ENCODE data around the gene TLR9.
"Not testable (repeated sequence)": the region's sequence is repeated elsewhere in the genome, so short reads cannot be mapped to it uniquely, and the experiment has no call there.

Gene TLR9, protein sequence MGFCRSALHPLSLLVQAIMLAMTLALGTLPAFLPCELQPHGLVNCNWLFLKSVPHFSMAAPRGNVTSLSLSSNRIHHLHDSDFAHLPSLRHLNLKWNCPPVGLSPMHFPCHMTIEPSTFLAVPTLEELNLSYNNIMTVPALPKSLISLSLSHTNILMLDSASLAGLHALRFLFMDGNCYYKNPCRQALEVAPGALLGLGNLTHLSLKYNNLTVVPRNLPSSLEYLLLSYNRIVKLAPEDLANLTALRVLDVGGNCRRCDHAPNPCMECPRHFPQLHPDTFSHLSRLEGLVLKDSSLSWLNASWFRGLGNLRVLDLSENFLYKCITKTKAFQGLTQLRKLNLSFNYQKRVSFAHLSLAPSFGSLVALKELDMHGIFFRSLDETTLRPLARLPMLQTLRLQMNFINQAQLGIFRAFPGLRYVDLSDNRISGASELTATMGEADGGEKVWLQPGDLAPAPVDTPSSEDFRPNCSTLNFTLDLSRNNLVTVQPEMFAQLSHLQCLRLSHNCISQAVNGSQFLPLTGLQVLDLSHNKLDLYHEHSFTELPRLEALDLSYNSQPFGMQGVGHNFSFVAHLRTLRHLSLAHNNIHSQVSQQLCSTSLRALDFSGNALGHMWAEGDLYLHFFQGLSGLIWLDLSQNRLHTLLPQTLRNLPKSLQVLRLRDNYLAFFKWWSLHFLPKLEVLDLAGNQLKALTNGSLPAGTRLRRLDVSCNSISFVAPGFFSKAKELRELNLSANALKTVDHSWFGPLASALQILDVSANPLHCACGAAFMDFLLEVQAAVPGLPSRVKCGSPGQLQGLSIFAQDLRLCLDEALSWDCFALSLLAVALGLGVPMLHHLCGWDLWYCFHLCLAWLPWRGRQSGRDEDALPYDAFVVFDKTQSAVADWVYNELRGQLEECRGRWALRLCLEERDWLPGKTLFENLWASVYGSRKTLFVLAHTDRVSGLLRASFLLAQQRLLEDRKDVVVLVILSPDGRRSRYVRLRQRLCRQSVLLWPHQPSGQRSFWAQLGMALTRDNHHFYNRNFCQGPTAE

DNA sequence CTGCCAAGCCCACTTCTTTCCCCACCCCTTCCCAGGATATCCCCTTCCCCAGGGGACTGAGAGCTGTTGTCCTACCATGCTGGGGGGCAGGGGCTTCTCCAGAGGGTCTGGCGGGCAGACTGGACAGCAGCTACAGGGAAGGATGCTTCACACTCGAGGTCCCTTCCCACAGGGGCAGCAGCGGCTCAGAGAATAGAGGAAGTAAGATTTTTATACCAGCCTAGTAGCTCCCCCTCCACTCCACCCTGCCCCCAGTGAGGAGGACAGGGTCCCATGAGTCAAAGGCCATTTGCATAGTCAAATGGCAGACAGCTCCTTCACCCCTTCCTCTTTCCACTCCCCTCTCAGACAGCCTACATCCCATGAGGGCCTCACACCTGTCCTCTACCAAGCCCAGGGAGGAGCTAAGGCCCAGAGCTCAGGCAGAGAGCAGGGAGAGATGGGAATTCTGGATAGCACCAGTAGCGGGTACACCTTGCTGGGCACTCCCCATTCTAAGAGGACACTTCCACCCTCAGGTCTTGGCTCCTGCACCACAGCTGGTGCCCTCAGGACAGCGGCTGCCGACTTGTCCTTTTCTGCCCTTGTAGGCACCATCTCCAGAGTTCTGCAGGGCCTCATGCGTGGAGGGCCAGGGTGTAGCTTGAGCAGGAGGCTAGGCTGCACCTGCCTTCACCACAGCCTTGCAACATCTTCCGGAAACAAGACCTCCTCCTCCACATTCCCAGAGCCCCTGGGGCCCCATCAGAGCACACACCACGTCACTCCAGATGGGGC is at the start of gene TLR9:
Gene TLR9, minus strand, starts transcription at position 194 of the 777 bp plus-strand sequence. Its CDS starts 116 bp downstream, at position 78.
- no peak for DNase-seq

DNA sequence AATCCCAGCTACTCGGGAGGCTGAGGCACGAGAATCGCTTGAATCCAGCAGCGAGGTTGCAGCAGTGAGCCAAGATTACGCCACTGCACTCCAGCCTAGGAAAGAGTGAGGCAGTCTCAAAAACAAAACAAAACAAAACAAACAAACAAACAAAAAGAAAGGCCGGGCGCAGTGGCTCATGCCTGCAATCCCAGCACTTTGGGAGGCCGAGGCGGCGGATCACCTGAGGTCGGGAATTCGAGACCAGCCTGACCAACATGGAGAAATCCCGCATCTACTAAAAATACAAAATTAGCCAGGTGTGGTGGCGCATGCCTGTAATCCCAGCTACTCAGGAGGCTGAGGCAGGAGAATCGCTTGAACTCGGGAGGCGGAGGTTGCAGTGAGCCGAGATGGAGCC is 49.3 kb upstream of the TLR9 start:
- not testable (repeated sequence) for DNase-seq

DNA sequence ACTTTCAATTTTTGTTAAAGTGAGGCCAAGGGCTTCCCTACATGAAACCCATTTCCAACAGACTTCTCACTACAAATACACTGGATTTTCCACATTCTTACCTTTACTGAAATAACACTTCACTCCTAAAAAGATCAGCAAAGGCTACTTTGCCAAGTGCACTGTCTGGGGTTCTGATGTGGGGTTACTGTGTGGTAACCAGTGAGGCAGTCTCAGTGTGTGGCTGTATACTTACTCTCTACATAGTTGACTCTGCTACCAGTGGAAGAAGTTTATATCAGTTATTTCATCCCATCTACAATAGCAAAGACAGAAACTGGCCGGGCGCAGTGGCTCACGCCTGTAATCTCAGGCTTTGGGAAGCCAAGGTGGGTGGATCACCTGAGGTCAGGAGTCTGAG is 47.4 kb upstream of the TLR9 start:
- no peak for DNase-seq

DNA sequence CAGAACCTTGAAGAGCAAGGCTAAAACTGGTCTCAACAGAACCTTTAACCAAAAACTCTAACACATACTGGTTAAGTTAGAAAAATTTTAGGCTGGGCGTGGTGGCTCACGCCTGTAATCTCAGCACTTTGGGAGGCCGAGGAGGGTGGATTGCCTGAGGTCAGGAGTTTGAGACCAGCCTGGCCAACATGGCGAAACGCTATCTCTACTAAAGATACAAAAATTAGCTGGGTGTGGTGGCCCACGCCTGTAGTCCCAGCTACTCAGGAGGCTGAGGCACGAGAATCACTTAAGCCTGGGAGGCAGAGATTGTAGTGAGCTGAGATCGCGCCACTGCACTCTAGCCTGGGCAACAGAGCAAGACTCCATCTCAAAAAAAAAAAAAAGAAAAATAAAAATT is 46.7 kb upstream of the TLR9 start:
- not testable (repeated sequence) for DNase-seq

DNA sequence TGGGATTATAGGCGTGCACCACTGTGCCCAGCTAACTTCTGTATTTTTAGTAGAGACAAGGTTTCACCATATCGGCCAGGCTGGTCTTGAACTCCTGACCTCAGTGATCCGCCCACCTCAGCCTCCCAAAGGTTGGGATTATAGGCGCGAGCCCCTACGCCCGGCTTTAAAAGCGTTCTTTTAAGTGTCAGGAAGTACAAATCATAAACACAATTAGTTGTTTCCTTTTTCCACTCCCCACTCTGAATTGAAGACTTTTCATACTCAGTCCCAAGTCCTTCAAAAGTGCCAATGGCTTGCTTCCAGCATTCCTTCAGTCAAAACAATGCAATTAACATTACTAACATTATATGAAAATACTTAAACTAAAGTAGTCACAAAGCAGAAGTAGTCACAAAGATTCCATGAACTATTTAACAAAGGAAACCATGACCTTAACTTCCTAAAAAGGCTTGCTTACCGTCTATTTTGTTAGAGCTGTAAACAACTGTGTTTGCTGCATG is 44.9 kb upstream of the TLR9 start:
- DNase-seq: no peak

DNA sequence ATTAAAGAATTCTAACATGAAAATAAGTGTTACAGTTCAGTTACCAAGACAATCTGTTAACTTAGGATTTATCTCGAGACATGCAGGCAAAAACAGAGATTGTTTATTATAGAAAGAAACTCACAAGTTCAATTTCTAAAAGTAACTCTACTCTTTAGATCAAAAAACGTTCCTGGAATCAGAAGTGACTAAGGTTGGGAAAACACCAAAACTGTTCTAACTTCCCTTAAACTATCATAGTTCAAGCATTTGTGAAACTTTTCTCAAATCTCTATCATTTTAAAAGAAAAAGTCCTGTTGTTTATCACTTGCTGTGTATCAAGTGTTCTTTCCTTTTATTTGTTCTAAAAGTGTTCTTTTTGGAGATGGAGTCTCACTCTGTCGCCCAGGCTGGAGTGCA is 44.3 kb upstream of the TLR9 start:
- DNase-seq: no peak

DNA sequence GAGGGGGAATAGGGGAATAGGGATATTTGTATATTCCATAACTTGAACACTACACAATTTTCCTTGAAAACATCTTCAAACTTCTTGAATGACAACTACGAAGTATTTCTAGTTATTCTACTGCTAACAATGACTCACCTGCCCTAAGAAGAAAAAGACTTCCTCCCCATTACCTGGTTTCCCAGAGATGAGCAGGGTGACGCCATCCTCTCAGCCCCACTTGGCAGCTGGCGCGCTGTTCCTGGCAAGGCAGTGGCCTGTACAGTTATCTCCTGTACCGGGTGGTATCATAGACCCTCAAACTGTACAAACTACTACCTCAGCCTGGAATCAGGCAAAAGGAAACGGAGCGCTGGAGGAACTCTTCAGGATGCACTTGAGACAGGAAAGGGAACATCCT is 42.6 kb upstream of the TLR9 start:
- no peak for DNase-seq

DNA sequence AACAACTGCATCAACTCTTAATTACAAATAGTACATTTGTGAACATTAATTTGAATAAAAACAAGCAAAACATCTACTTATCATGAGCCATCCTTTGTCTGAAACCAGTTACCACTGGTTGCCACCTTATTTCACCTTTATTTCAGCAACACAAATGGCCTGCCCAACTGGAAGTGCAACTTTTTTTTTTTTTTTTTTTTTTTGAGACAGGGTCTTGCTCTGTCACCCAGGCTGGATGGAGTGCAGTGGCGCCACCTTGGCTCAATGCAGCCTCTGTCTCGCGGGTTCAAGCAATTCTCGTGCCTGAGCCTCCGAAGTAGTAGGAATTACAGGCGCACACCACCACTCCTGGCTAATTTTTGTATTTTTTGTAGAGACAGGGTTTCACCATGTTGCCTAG is 39.9 kb upstream of the TLR9 start:
- peak; percentile 13 for DNase-seq

DNA sequence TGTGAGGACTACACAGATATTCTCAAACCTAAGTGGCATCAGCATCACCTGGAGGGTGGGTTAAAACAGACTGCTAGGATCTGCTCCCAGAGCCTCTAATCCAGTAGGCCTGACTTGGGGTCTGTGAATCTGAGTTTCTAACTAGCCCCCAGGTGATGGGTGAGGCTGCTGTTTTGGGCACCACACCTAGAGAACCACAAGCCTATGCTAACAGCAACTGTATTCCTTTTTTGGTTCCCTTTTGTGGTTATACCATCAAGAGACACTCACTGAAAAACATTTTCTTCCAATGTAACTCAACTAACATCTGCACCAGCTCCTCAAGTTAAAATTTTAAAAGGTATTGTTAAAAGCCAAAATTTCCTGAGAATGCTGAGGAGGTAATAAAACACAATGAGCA is 37.0 kb upstream of the TLR9 start:
- DNase-seq: no peak

DNA sequence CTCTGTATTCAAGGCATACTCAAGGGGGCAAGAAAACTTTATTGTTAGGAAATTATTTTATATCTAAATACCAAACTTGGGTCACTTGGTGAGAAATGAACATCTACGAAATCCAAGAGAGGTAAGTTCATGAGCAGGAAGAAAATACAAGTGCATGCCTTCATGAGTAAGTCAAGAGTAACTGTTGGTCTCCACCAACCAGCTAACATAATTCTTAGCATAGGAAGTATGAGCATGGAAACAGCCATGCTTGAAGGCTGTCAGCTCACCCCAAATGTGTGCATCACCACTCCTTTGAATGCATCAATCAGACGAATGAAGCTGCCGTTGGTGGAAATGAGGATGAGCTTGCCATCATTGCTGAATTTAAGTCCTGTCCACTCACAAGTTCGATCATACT is 34.0 kb upstream of the TLR9 start:
- DNase-seq: no peak

DNA sequence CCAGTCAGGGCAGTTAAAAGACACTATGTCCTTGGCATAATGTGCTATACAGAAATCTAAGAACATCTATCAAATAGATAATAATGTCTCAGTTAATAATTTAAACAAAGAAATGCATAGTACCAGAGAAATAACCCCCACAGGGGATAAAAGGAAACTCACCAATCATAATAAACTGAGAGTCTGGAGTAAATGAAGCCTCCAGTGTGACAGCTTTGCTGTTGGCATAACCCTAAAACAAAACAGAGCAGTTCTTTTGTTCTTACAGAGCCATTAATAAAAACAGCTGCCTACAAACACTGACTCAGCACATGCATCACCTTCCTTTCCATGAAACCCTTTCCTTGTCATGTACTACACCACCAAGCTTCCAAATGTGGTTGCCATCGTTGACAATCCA is 33.6 kb upstream of the TLR9 start:
- no peak for DNase-seq

DNA sequence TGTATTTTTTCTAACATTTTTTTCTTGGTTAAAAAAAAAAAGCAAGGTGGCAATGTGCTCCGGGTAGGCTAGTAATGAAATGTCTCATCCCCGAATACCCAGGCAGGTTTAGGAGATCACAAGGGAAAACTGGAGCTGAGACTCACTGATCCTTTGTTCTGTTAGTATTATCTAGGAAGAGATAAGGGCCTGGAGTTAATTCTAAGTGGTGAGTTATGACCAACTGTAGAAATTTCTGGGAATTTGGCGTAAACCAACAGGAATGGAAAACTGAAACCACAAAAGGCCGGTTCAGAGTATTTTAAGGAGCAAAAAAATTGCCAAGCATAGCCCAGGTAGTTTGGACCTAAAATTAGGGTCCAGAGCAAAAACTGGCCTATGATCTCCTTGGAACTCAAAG is 32.5 kb upstream of the TLR9 start:
- DNase-seq: no peak

DNA sequence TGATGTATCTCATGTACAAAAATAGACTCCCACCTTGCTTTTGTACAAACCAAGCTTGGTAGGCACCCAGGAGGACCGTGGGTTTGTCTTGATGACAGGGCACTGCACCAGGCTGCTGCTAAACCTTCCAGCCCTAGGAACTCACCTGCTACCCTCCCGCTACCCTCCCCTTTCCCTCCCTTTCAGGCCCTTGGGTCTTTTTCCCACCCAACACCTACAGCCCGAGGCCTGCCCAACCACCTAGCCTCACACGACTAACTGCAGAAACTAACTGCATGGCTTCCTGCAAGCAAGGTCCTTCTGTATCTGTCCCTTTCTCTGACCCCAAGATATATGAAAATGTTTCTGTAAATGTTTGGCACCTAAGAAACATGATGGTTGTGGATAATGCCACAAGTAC is 31.2 kb upstream of the TLR9 start:
- DNase-seq: no peak

DNA sequence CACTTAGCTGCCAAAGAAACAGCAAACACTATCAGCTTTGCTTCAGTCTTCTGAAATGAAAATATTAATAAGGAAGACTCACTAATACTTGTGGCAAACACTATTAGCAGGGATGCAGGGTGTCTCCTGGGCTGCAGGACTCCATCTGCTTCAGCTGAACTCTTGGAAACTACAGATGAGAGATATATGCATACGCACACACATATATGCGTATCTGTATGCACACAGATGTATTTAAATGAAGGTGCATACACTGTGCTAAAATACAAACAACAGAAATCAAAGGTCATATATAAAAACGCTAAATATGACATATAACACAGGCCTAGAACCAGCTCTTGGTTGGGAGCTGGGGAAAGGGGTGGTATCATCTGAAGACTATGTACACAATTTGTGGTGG is 30.7 kb upstream of the TLR9 start:
- no peak for DNase-seq

DNA sequence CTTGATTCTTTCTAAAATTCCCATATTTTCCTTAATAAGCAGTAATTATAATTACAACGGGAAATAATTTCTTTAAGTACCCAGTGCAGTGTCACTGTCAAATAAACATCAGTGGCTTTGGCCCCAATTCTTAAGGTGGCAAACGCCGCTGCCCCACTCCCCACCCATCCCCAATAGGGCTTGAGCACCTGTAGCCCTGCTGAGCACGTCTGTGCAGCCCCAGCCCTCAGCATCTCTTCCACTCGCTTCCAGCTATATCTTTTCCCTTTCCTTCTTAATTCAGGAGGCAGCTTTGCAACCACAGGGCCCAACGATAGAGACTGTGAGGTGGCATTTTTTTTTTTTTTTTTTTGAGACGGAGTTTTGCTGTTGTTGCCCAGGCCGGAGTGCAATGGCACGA is 29.2 kb upstream of the TLR9 start:
- DNase-seq: no peak

DNA sequence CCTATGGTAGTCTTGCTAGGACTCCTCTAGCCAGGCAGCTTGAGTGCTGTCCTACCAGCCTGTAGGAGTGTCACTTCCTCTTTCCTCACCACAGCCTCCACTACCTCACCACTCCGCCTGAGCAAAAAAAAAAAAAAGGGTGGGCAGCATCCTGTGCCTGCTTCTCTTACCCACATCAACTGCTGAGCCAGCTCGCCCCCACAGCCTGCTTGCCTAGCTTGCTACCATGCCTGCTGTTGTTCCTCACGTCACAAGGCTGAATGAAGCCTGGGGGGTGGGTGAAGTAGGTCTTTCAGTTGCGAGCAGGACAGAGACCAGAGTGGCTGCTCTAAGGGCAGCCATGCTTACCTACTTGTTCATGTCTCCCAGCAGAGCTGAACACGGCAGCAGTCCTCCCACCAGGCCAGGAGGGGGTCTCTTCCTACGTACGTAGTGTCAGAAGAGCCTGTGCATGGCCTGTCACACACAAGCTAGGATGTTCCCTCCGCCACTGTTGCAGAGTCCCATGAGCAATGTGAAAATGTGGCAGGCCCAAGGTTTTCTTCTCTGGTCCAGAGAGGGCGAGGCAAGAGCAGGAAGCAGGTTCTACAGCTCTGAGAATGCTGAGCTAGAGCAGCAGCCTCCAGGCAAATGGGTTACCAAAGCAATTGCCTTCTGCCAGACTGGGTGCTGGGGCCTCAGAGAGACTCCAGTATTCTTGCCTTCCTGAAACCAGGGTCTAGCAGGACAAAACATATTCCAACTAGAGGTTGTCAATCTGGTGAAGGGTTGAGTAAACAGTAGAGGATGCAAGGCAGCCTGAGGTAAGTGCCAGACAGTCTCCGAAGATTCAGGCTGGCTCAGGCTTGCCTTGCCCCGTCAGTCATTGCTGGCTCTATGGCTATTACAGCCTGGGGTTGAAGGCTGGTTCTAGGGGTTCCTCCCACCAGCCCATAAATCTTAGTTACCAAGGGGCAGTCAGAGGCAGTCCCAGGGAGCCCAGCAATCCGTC is 28.2 kb upstream of the TLR9 start:
- DNase-seq: no peak

DNA sequence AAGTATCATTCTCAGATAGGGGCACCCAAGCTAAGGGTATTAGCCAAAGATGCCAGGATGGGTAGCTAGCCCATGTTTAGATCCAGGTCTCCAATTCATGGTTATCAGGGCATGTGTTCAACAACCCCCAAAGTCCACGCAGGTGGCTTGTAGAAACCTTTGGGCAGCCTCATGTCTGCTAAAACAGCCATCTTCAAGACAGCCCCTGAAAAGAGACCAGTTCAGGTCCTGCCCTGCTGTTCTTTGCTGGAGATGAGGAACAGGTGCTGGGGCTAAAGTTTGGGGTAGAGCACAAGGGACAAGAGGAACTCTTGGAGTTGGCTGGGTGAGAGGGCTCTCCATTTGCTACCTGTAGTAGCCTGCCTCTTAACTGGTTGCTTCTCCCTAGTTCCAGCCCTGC is 24.7 kb upstream of the TLR9 start:
- no peak for DNase-seq

DNA sequence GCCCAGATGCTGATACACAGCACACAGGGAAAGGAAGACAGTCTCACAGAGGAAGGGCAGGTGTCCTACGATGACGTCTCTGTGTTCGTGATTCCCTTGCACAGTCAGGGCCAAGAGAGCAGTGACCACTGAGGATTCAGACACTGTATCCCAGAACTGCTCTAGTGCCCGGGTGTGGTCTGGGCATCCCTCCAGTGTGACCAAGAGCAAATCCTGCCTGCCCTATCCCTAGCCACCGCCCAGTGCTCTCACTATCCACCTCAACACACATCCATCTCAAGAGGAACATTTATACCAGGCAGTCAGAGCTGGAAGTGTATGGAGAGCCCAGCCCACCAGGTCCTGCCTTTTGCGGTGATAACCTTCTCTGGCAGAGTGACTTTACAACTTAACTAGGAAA is 24.2 kb upstream of the TLR9 start:
- DNase-seq: no peak

DNA sequence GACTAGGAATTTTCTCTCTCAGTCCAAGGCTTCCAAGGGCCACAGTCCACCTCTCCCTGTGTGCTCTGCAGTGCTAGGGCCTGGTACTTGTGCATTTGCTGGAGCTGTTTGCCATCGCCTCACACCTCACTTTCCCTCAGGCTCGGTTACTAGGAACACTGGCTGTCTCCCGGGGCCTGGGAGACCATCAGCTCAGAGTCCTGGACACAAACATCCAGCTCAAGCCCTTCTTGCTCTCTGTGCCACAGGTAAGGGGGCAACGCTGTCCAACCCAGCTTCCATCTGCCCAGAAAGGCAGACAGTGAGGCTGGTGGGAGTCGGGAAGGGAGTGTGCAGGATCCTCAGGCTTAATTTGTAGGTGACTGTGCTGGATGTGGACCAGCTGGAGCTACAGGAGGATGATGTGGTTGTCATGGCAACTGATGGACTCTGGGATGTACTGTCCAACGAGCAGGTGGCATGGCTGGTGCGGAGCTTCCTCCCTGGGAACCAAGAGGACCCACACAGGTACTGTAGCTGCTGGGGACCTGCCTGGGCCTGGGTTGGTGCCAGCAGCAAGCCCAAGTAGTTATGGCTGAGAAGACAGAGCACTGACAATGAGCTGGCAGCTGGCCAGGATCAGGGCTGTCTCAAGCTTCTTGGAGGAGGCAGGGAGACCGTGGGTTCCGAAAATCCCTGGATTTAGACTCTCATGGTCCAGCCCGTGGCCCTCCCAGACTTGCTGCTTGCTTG is 23.5 kb upstream of the TLR9 start:
- DNase-seq: no peak

DNA sequence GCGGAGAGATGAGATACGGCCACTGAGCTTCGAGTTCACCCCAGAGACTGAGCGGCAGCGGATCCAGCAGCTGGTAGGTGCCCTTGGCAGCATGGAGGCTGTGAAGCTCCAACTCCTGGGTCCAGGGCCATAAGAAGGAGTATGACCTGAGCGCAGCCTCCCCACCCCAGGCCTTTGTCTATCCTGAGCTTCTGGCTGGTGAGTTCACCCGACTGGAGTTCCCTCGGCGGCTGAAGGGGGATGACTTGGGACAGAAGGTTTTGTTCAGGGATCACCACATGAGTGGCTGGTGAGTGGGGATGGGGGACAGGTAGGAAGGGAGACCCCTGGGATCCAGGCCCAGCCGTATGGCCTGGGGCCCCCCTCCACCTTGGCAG is 22.7 kb upstream of the TLR9 start:
- no peak for DNase-seq
